Measurements from ENCODE around the gene SMC5. TPM values are rescaled to one million over a fixed set of nuclear protein-coding genes. Genes with fewer than 3 reads are reported as not detected.

SMC5 gene
- total and polyA plus RNA-seq, 4 donors, result 9.8 to 90.5 (median 19.1) TPM

DNA sequence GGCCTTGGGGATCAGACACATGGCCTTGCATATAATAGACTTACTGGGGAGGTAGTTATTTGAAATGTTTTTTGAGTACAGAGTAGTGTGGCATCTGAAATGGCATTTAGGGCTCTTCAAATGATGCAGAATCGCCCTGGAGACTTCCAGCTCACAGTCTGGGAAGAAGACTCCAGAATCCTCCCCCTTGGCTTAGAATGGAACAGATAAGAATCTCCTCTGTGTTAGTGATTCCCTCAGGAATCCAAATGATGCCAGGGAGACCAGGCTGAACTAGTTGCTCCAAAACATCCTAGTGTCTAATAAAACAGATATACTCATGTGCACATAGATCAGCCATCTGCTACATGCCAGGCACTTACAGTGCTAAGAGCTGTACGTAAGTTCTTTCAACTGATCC, 38.6 kb upstream of the SMC5 start:
- TF ChIP-seq, protein P1, sequence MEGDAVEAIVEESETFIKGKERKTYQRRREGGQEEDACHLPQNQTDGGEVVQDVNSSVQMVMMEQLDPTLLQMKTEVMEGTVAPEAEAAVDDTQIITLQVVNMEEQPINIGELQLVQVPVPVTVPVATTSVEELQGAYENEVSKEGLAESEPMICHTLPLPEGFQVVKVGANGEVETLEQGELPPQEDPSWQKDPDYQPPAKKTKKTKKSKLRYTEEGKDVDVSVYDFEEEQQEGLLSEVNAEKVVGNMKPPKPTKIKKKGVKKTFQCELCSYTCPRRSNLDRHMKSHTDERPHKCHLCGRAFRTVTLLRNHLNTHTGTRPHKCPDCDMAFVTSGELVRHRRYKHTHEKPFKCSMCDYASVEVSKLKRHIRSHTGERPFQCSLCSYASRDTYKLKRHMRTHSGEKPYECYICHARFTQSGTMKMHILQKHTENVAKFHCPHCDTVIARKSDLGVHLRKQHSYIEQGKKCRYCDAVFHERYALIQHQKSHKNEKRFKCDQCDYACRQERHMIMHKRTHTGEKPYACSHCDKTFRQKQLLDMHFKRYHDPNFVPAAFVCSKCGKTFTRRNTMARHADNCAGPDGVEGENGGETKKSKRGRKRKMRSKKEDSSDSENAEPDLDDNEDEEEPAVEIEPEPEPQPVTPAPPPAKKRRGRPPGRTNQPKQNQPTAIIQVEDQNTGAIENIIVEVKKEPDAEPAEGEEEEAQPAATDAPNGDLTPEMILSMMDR (IDR thresholded peaks at IDR 0.05; ENCODE audit: control extremely low read depth, extremely low read depth), result no peak
- ATAC-seq (ENCODE audit: insufficient read depth, low FRiP score), result no peak
- H3K4me1 ChIP-seq (ENCODE audit: control insufficient read depth in 5 of 5, insufficient read depth in 5 of 5, low read length in 5 of 5), result no peaks in the 10 kb centered on the region
- 90 to 95% methylated on average over 2 of the region's 2 CpGs for WGBS, 2 donors
- peaks cover 0 to 3% (median 1%) of the 10 kb centered on the region in 4 donors for H3K36me3 ChIP-seq (ENCODE audit: control insufficient read depth in 4 of 4, insufficient read depth in 4 of 4, low read length in 4 of 4)
- no peak overlapping the region for H3K4me3 ChIP-seq
- peaks cover 0 to under 1% (median 0%) of the 10 kb centered on the region in 4 donors for H3K9me3 ChIP-seq (ENCODE audit: control insufficient read depth in 4 of 4, insufficient read depth in 3 of 4, low read length in 3 of 4)
- H3K27ac ChIP-seq (ENCODE audit: low read depth in 1 of 2, low read length in 1 of 2), result no peak overlapping the region
- DNase-seq, result no peak
- no peaks in the 10 kb centered on the region for H3K27me3 ChIP-seq (ENCODE audit: control insufficient read depth in 3 of 3, insufficient read depth in 3 of 3, low read length in 2 of 3)
- no peak overlapping the region for H3K9ac ChIP-seq (ENCODE audit: insufficient read depth in 1 of 2, low read length in 2 of 2)

DNA sequence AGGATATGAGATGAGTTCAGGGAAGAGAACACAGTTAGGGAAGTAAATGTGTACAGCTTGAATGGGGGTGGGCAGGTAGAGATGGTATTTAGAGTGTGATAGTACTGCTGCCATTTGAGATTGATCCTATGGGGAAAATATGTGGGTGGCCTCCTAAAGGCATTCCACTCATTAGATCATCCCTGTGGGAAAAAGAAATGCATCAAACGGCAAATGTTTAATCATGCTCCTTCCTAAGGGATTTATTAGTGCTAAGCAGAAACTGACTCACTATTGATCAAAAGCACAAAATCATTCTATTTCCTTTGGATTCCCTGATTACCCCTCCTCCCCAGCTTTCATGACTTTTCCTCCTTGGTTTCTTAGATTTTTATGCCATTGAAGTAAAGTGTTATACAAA, 36.4 kb upstream of the SMC5 start:
- WGBS, 2 donors, result 92 to 94% methylated on average over 1 of the region's 1 CpG
- Histone ChIP-seq H3K4me1 (ENCODE audit: control insufficient read depth in 5 of 5, insufficient read depth in 5 of 5, low read length in 5 of 5) (no peaks in the 10 kb centered on the region), H3K4me3 (no peak overlapping the region), H3K36me3 (ENCODE audit: control insufficient read depth in 4 of 4, insufficient read depth in 4 of 4, low read length in 4 of 4) (peaks cover 0 to 3% (median 0%) of the 10 kb centered on the region in 4 donors), H3K9me3 (ENCODE audit: control insufficient read depth in 4 of 4, insufficient read depth in 3 of 4, low read length in 3 of 4) (peaks cover 0 to 2% (median 0%) of the 10 kb centered on the region in 4 donors), H3K27me3 (ENCODE audit: control insufficient read depth in 3 of 3, insufficient read depth in 3 of 3, low read length in 2 of 3) (no peaks in the 10 kb centered on the region), H3K9ac (ENCODE audit: insufficient read depth in 1 of 2, low read length in 2 of 2) (no peak overlapping the region), H3K27ac (ENCODE audit: low read depth in 1 of 2, low read length in 1 of 2) (no peak overlapping the region)
- DNase-seq (no peak), ATAC-seq (ENCODE audit: insufficient read depth, low FRiP score) (no peak)
- TF ChIP-seq, protein P1 (IDR thresholded peaks at IDR 0.05; ENCODE audit: control extremely low read depth, extremely low read depth), result no peak

- no peak overlapping the region for H3K9ac ChIP-seq (ENCODE audit: insufficient read depth in 1 of 2, low read length in 2 of 2)
- TF ChIP-seq, protein P1 (IDR thresholded peaks at IDR 0.05; ENCODE audit: control extremely low read depth, extremely low read depth), result no peak
- H3K27ac ChIP-seq (ENCODE audit: low read depth in 1 of 2, low read length in 1 of 2), result no peak overlapping the region
- DNase-seq, result no peak
- peaks cover 0 to 15% (median 0%) of the 10 kb centered on the region in 5 donors for H3K4me1 ChIP-seq (ENCODE audit: control insufficient read depth in 5 of 5, insufficient read depth in 5 of 5, low read length in 5 of 5)
- H3K9me3 ChIP-seq (ENCODE audit: control insufficient read depth in 4 of 4, insufficient read depth in 3 of 4, low read length in 3 of 4), result peaks cover 0 to 2% (median 0%) of the 10 kb centered on the region in 4 donors
- WGBS, 2 donors, result 79 to 92% methylated on average over 2 of the region's 2 CpGs
- ATAC-seq (ENCODE audit: insufficient read depth, low FRiP score), result no peak
- H3K4me3 ChIP-seq, result no peak overlapping the region
- H3K27me3 ChIP-seq (ENCODE audit: control insufficient read depth in 3 of 3, insufficient read depth in 3 of 3, low read length in 2 of 3), result no peaks in the 10 kb centered on the region
- H3K36me3 ChIP-seq (ENCODE audit: control insufficient read depth in 4 of 4, insufficient read depth in 4 of 4, low read length in 4 of 4), result no peaks in the 10 kb centered on the region
These were observed 30.7 kb upstream of the SMC5 start for GRCh38 chr9:70228118-70228517.

DNA sequence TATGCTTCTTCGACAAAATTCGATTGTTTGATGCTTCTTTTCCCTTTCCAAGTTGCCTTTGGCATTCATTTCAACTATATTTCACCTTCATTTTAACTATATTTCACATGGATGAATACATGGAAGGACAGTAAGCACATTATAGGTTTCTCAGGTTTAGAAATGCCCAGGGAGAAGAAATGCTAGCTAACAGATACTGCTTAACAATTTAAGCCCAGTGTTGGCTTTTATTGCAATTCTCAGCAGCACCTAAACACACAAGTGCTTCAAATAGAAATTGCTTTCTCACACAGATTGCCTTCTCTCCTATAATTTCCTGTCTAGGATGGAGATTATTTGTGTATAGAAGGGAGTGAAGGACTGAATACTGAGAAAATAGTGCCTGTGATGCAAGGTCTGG, 30.2 kb upstream of the SMC5 start:
- peak in 1 of 3 donors; percentile 9 for DNase-seq
- 79 to 91% methylated on average over 2 of the region's 2 CpGs for WGBS, 2 donors
- H3K9ac ChIP-seq (ENCODE audit: insufficient read depth in 1 of 2, low read length in 2 of 2), result peak overlapping the region in 1 of 2 donors; percentile 31
- H3K36me3 ChIP-seq (ENCODE audit: control insufficient read depth in 4 of 4, insufficient read depth in 4 of 4, low read length in 4 of 4), result no peaks in the 10 kb centered on the region
- no peak for ATAC-seq (ENCODE audit: insufficient read depth, low FRiP score)
- peaks cover 0 to 2% (median 0%) of the 10 kb centered on the region in 4 donors for H3K9me3 ChIP-seq (ENCODE audit: control insufficient read depth in 4 of 4, insufficient read depth in 3 of 4, low read length in 3 of 4)
- H3K27me3 ChIP-seq (ENCODE audit: control insufficient read depth in 3 of 3, insufficient read depth in 3 of 3, low read length in 2 of 3), result no peaks in the 10 kb centered on the region
- H3K27ac ChIP-seq (ENCODE audit: low read depth in 1 of 2, low read length in 1 of 2), result no peak overlapping the region
- H3K4me1 ChIP-seq (ENCODE audit: control insufficient read depth in 5 of 5, insufficient read depth in 5 of 5, low read length in 5 of 5), result peaks cover 0 to 15% (median 0%) of the 10 kb centered on the region in 5 donors
- no peak overlapping the region for H3K4me3 ChIP-seq
- TF ChIP-seq, protein P1 (IDR thresholded peaks at IDR 0.05; ENCODE audit: control extremely low read depth, extremely low read depth), result no peak
